ENCODE data around the gene CXADR.

DNA sequence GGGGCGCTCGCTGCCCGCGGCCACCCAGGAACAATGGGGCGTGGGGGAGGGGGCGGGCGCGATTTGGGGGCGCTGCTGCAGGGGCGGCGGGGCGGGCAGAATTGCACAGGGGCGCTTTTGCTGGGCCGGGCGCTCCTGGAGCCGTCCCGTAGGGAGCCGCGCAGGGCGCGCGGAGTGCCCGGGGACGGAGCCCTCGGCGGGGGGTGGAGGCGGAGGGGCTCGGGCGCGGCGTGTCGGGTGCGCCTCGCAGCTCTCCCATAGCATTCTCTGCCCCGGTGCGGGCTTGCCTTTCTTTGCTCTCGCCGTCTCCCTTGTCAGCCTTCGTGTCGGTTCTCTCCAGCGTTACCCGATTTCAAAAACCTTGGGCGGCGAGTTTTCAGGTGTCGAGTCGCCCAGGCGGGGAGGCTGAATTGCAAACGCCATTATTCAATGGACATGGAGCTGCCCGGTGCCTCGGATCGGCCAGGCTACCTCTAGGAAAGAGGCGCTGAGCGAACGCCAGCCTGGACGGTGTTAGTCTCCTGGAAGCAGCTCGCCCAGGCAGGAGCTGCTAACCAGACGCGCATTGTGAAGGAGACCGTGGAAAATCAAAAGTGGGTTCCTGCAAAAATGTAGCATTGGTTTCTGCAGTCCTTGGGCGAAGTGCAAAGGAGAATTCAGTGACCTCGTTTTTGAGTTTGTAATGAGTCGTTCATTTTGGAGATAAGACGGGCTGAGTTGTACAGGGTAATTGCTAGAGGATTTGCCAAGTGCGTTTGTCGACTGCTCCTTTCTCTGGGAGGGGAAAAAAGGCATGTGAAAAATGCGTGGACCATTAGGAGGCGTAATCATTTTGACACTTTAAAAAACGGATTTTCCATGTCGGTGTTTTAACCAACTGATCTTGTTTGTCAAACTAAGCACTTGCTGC, 626 bp downstream of the CXADR start:
- TF ChIP-seq EP300 (IDR thresholded peaks at IDR 0.05) (no peak), POLR2A (IDR thresholded peaks at IDR 0.05) (no peak)
- TF ChIP-seq, protein P1, sequence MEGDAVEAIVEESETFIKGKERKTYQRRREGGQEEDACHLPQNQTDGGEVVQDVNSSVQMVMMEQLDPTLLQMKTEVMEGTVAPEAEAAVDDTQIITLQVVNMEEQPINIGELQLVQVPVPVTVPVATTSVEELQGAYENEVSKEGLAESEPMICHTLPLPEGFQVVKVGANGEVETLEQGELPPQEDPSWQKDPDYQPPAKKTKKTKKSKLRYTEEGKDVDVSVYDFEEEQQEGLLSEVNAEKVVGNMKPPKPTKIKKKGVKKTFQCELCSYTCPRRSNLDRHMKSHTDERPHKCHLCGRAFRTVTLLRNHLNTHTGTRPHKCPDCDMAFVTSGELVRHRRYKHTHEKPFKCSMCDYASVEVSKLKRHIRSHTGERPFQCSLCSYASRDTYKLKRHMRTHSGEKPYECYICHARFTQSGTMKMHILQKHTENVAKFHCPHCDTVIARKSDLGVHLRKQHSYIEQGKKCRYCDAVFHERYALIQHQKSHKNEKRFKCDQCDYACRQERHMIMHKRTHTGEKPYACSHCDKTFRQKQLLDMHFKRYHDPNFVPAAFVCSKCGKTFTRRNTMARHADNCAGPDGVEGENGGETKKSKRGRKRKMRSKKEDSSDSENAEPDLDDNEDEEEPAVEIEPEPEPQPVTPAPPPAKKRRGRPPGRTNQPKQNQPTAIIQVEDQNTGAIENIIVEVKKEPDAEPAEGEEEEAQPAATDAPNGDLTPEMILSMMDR (IDR thresholded peaks at IDR 0.05): no peak
